Spleen (tissue), 7 donors: Measurements from ENCODE around the gene KLRC1.

ENCODE experiments used
- CTCF ChIP-seq, 11 experiments: fragments of 200-600 bp in 7 of 11; fragments of 450-650 bp in 4 of 11; sonication (generic) in 4 of 11; IDR thresholded peaks in 8 of 11; conservative IDR thresholded peaks in 3 of 11; 1 replicate in 7 of 11; 2 replicates in 4 of 11; pipeline versions ENCODE4 v1.4.0 to v1.8.0; 2016 to 2021; ENCODE audit warnings: antibody characterized with exemption in 11 of 11, inconsistent platforms in 4 of 11, mild to moderate bottlenecking in 1 of 11
- POLR2A ChIP-seq, 3 donors: fragments of 450-650 bp; IDR thresholded peaks; one replicate each; pipeline ENCODE4 v1.5.1; 2017; ENCODE audit warnings: antibody characterized with exemption in 3 of 3, mild to moderate bottlenecking in 1 of 3
- donor health status: DM: no; HTN: no; CAD: no; lungs with moderate emphysema.
- donor health status: DM: no; HTN: no; CAD: no.
- donor health status: DM: no; HTN: no; CAD: no.

- TF ChIP-seq CTCF (IDR thresholded peaks at IDR 0.05 in 8 of 11, conservative IDR thresholded peaks at IDR 0.05 in 3 of 11), result no peak
- TF ChIP-seq POLR2A (IDR thresholded peaks at IDR 0.05), result no peak
Measured at GRCh38 chr12:10406725-10407124, 46.5 kb downstream of the KLRC1 start.
